Muscle layer of duodenum (tissue), 2 donors: ENCODE data around the gene DHX40.
"Not testable (repeated sequence)": the region's sequence is repeated elsewhere in the genome, so short reads cannot be mapped to it uniquely, and the experiment has no call there.

Experiments used
- H3K27ac ChIP-seq: one replicate; pipeline ENCODE4 v1.7.0; 2013; ENCODE audit warnings: mild to moderate bottlenecking, low read length
- H3K27me3 ChIP-seq: one replicate; pipeline ENCODE4 v1.7.0; 2013; ENCODE audit warnings: low read depth, mild to moderate bottlenecking, control low read depth, low read length
- H3K36me3 ChIP-seq, 2 donors: one replicate each; pipeline ENCODE4 v1.7.0; 2013; ENCODE audit warnings: low read length in 2 of 2, control low read depth in 1 of 2, mild to moderate bottlenecking in 1 of 2; ENCODE audit not compliant: insufficient read depth in 2 of 2, control insufficient read depth in 1 of 2
- H3K4me1 ChIP-seq, 2 donors: one replicate each; pipeline ENCODE4 v1.7.0; 2013; ENCODE audit warnings: low read length in 2 of 2, mild to moderate bottlenecking in 2 of 2, control low read depth in 1 of 2, moderate library complexity in 1 of 2; ENCODE audit not compliant: insufficient read depth in 2 of 2, control insufficient read depth in 1 of 2
- H3K4me3 ChIP-seq, 2 donors: one replicate each; pipeline ENCODE4 v1.7.0; 2013; ENCODE audit warnings: low read length in 2 of 2, low read depth in 1 of 2, mild to moderate bottlenecking in 1 of 2
- H3K9me3 ChIP-seq, 2 donors: one replicate each; pipeline ENCODE4 v1.7.0; 2013; ENCODE audit warnings: low read length in 2 of 2, control low read depth in 1 of 2, mild to moderate bottlenecking in 1 of 2; ENCODE audit not compliant: control insufficient read depth in 1 of 2
- donor health status: healthy.

Gene DHX40

GRCh38 chr17:59530531-59530930, 34.9 kb upstream of the DHX40 start:
- H3K4me1 ChIP-seq = no peaks in the 10 kb centered on the region
- no peak overlapping the region for H3K27ac ChIP-seq
- no peaks in the 10 kb centered on the region for H3K27me3 ChIP-seq
- H3K9me3 ChIP-seq = no peaks in the 10 kb centered on the region
- no peak overlapping the region for H3K4me3 ChIP-seq
- no peaks in the 10 kb centered on the region for H3K36me3 ChIP-seq

GRCh38 chr17:59533694-59534093, 31.7 kb upstream of the DHX40 start:
- no peaks in the 10 kb centered on the region for H3K9me3 ChIP-seq
- H3K4me1 ChIP-seq = no peaks in the 10 kb centered on the region
- H3K36me3 ChIP-seq = no peaks in the 10 kb centered on the region
- H3K27ac ChIP-seq = no peak overlapping the region
- H3K27me3 ChIP-seq = no peaks in the 10 kb centered on the region
- no peak overlapping the region for H3K4me3 ChIP-seq

- Histone ChIP-seq H3K4me1 (no peaks in the 10 kb centered on the region), H3K36me3 (no peaks in the 10 kb centered on the region), H3K27me3 (no peaks in the 10 kb centered on the region), H3K4me3 (no peak overlapping the region), H3K9me3 (no peaks in the 10 kb centered on the region), H3K27ac (no peak overlapping the region)
Observed at GRCh38 chr17:59534583-59534982, 30.8 kb upstream of the DHX40 start.

GRCh38 chr17:59538195-59538909, 27.1 kb upstream of the DHX40 start:
- Histone ChIP-seq H3K4me1 (no peaks in the 10 kb centered on the region), H3K36me3 (no peaks in the 10 kb centered on the region), H3K4me3 (no peak overlapping the region), H3K9me3 (no peaks in the 10 kb centered on the region), H3K27me3 (no peaks in the 10 kb centered on the region), H3K27ac (no peak overlapping the region)

GRCh38 chr17:59542960-59543635, 22.3 kb upstream of the DHX40 start:
- H3K4me1 ChIP-seq = no peaks in the 10 kb centered on the region
- no peaks in the 10 kb centered on the region for H3K36me3 ChIP-seq
- no peak overlapping the region for H3K27ac ChIP-seq
- H3K4me3 ChIP-seq = no peak overlapping the region
- H3K9me3 ChIP-seq = no peaks in the 10 kb centered on the region
- no peaks in the 10 kb centered on the region for H3K27me3 ChIP-seq

- Histone ChIP-seq H3K4me1 (no peaks in the 10 kb centered on the region), H3K9me3 (no peaks in the 10 kb centered on the region), H3K36me3 (no peaks in the 10 kb centered on the region), H3K4me3 (no peak overlapping the region), H3K27me3 (no peaks in the 10 kb centered on the region), H3K27ac (no peak overlapping the region)
Observed at GRCh38 chr17:59545942-59546341, 19.5 kb upstream of the DHX40 start.

GRCh38 chr17:59547131-59547915, 18.1 kb upstream of the DHX40 start:
- Histone ChIP-seq H3K27ac (no peak overlapping the region), H3K4me1 (no peaks in the 10 kb centered on the region), H3K27me3 (no peaks in the 10 kb centered on the region), H3K4me3 (no peak overlapping the region), H3K36me3 (no peaks in the 10 kb centered on the region), H3K9me3 (no peaks in the 10 kb centered on the region)

GRCh38 chr17:59548985-59549384, 16.4 kb upstream of the DHX40 start:
- H3K9me3 ChIP-seq, H3K4me1 ChIP-seq, H3K36me3 ChIP-seq, H3K27me3 ChIP-seq, H3K4me3 ChIP-seq, H3K27ac ChIP-seq: not testable (repeated sequence)

GRCh38 chr17:59550703-59551102, 14.7 kb upstream of the DHX40 start:
- H3K36me3 ChIP-seq = no peaks in the 10 kb centered on the region
- H3K4me1 ChIP-seq = no peaks in the 10 kb centered on the region
- H3K4me3 ChIP-seq = no peak overlapping the region

GRCh38 chr17:59558039-59558438, 7.4 kb upstream of the DHX40 start:
- Histone ChIP-seq H3K27ac (no peak overlapping the region), H3K4me3 (no peak overlapping the region), H3K4me1 (no peaks in the 10 kb centered on the region), H3K27me3 (no peaks in the 10 kb centered on the region), H3K9me3 (no peaks in the 10 kb centered on the region), H3K36me3 (no peaks in the 10 kb centered on the region)

More at GRCh38 chr17:59550703-59551102, 14.7 kb upstream of the DHX40 start:
- Histone ChIP-seq H3K9me3 (no peaks in the 10 kb centered on the region), H3K27me3 (no peaks in the 10 kb centered on the region), H3K27ac (no peak overlapping the region)

GRCh38 chr17:59558953-59559352, 6.5 kb upstream of the DHX40 start:
- Histone ChIP-seq H3K27ac (no peak overlapping the region), H3K9me3 (no peaks in the 10 kb centered on the region), H3K4me3 (no peak overlapping the region), H3K27me3 (no peaks in the 10 kb centered on the region), H3K36me3 (no peaks in the 10 kb centered on the region), H3K4me1 (no peaks in the 10 kb centered on the region)
